Stimulated activated CD8-positive, alpha-beta memory T cell treated with anti-CD3 and anti-CD28 coated beads, Interleukin-4, amount 100 ng/mL, for 48 hours (primary cell): ENCODE data around the gene HYDIN.
"Not testable (repeated sequence)": the region's sequence is repeated elsewhere in the genome, so short reads cannot be mapped to it uniquely, and the experiment has no call there.

Source experiments
- DNase-seq: peaks from one replicate; pipeline ENCODE4 v3.0.0-alpha.2; 2020

The HYDIN gene

GRCh38 chr16:71218306-71218963 is 12.1 kb downstream of the HYDIN start:
- no peak for DNase-seq

- no peak for DNase-seq
These were observed 13.0 kb downstream of the HYDIN start for GRCh38 chr16:71217506-71217905.

- DNase-seq = no peak
These were observed 13.8 kb downstream of the HYDIN start for GRCh38 chr16:71216714-71217113.

- no peak for DNase-seq
These were observed 15.7 kb downstream of the HYDIN start for GRCh38 chr16:71214746-71215381.

GRCh38 chr16:71205482-71206131 is 24.9 kb downstream of the HYDIN start:
- DNase-seq = no peak

GRCh38 chr16:71203631-71204030 is 26.9 kb downstream of the HYDIN start:
- DNase-seq = no peak

GRCh38 chr16:71201556-71201955 is 29.0 kb downstream of the HYDIN start:
- DNase-seq = no peak

GRCh38 chr16:71201054-71201453 is 29.5 kb downstream of the HYDIN start:
- DNase-seq = no peak

- DNase-seq = no peak
These were observed 32.1 kb downstream of the HYDIN start for GRCh38 chr16:71198408-71198807.

GRCh38 chr16:71192387-71192786 is 38.1 kb downstream of the HYDIN start:
- no peak for DNase-seq

- no peak for DNase-seq
These were observed 41.4 kb downstream of the HYDIN start for GRCh38 chr16:71188956-71189712.

GRCh38 chr16:71185347-71185746 is 45.2 kb downstream of the HYDIN start:
- no peak for DNase-seq

- DNase-seq = no peak
These were observed 51.0 kb downstream of the HYDIN start for GRCh38 chr16:71179569-71179968.

GRCh38 chr16:71172481-71173207 is 57.9 kb downstream of the HYDIN start:
- DNase-seq = no peak

- DNase-seq = not testable (repeated sequence)
These were observed 69.5 kb downstream of the HYDIN start for GRCh38 chr16:71161007-71161406.

GRCh38 chr16:71157278-71157677 is 73.2 kb downstream of the HYDIN start:
- not testable (repeated sequence) for DNase-seq

GRCh38 chr16:71153329-71153728 is 77.2 kb downstream of the HYDIN start:
- not testable (repeated sequence) for DNase-seq

GRCh38 chr16:71151654-71152053 is 78.9 kb downstream of the HYDIN start:
- not testable (repeated sequence) for DNase-seq

GRCh38 chr16:71143246-71143645 is 87.3 kb downstream of the HYDIN start:
- not testable (repeated sequence) for DNase-seq

- DNase-seq = not testable (repeated sequence)
These were observed 120.0 kb downstream of the HYDIN start for GRCh38 chr16:71110565-71110964.

- not testable (repeated sequence) for DNase-seq
These were observed 120.8 kb downstream of the HYDIN start for GRCh38 chr16:71109656-71110208.

GRCh38 chr16:71105881-71106280 is 124.6 kb downstream of the HYDIN start:
- not testable (repeated sequence) for DNase-seq
